Jurkat, Clone E6-1 (cell line): ENCODE data around the gene TIAM2.

Experiments
- DNase-seq: peaks from one replicate; pipeline ENCODE4 v3.0.0-alpha.2; 2011; ENCODE audit warnings: low read depth, low spot score
- H3K4me3 ChIP-seq: 2 replicates; pipeline ENCODE4 v1.5.1; 2011; ENCODE audit warnings: mild to moderate bottlenecking, low read length, control low read depth, moderate library complexity

TIAM2 gene

GRCh38 chr6:154984146-154984545 is 11.0 kb upstream of the TIAM2 start:
- no peak overlapping the region for H3K4me3 ChIP-seq
- no peak for DNase-seq

- DNase-seq, result no peak
- H3K4me3 ChIP-seq, result no peak overlapping the region
Observed at GRCh38 chr6:154986787-154987235, 8.3 kb upstream of the TIAM2 start.

GRCh38 chr6:154989448-154989847 is 5.7 kb upstream of the TIAM2 start:
- H3K4me3 ChIP-seq, result no peak overlapping the region
- DNase-seq, result no peak

- no peak overlapping the region for H3K4me3 ChIP-seq
- DNase-seq, result no peak
Observed at GRCh38 chr6:154991207-154991606, 3.9 kb upstream of the TIAM2 start.

- DNase-seq, result no peak
- H3K4me3 ChIP-seq, result no peak overlapping the region
Observed at GRCh38 chr6:154993026-154993425, 2.1 kb upstream of the TIAM2 start.

- no peak for DNase-seq
- H3K4me3 ChIP-seq, result no peak overlapping the region
Observed at GRCh38 chr6:154993710-154994109, 1.4 kb upstream of the TIAM2 start.

- H3K4me3 ChIP-seq, result no peak overlapping the region
- DNase-seq, result no peak
Observed at GRCh38 chr6:154994836-154995253, 270 bp upstream of the TIAM2 start.

- DNase-seq, result no peak
- no peak overlapping the region for H3K4me3 ChIP-seq
Observed at GRCh38 chr6:154996016-154996590, 988 bp downstream of the TIAM2 start.

GRCh38 chr6:154996841-154997311 is 1.8 kb downstream of the TIAM2 start:
- no peak for DNase-seq
- no peak overlapping the region for H3K4me3 ChIP-seq

- DNase-seq, result no peak
- H3K4me3 ChIP-seq, result no peak overlapping the region
Observed at GRCh38 chr6:154998855-154999254, 3.7 kb downstream of the TIAM2 start.

- DNase-seq, result no peak
- no peak overlapping the region for H3K4me3 ChIP-seq
Observed at GRCh38 chr6:155001482-155001881, 6.4 kb downstream of the TIAM2 start.

- no peak for DNase-seq
- no peak overlapping the region for H3K4me3 ChIP-seq
Observed at GRCh38 chr6:155001934-155002333, 6.8 kb downstream of the TIAM2 start.

- H3K4me3 ChIP-seq, result no peak overlapping the region
- no peak for DNase-seq
Observed at GRCh38 chr6:155003476-155003875, 8.4 kb downstream of the TIAM2 start.

GRCh38 chr6:155004017-155004416 is 8.9 kb downstream of the TIAM2 start:
- DNase-seq, result no peak
- H3K4me3 ChIP-seq, result no peak overlapping the region

GRCh38 chr6:155004576-155005372 is 9.7 kb downstream of the TIAM2 start:
- no peak for DNase-seq
- H3K4me3 ChIP-seq, result no peak overlapping the region

GRCh38 chr6:155008625-155009024 is 13.5 kb downstream of the TIAM2 start:
- no peak overlapping the region for H3K4me3 ChIP-seq
- no peak for DNase-seq

GRCh38 chr6:155010940-155011339 is 15.8 kb downstream of the TIAM2 start:
- DNase-seq, result no peak
- H3K4me3 ChIP-seq, result no peak overlapping the region

GRCh38 chr6:155011809-155012291 is 16.7 kb downstream of the TIAM2 start:
- H3K4me3 ChIP-seq, result no peak overlapping the region
- DNase-seq, result no peak

GRCh38 chr6:155013457-155013876 is 18.4 kb downstream of the TIAM2 start:
- DNase-seq, result no peak
- no peak overlapping the region for H3K4me3 ChIP-seq

GRCh38 chr6:155014137-155014536 is 19.0 kb downstream of the TIAM2 start:
- DNase-seq, result no peak
- H3K4me3 ChIP-seq, result no peak overlapping the region
